Fibroblast of the aortic adventitia (primary cell): Measurements from ENCODE around the gene RAI14. TPM values are rescaled to one million over a fixed set of nuclear protein-coding genes. Genes with fewer than 3 reads are reported as not detected.

Experiments used
- DNase-seq: peaks from one replicate; pipeline ENCODE4 v3.0.0-alpha.2; 2010; ENCODE audit warnings: low read depth
- H3K4me3 ChIP-seq: 2 replicates; pipeline ENCODE4 v1.5.1; 2011; ENCODE audit warnings: low read depth, mild to moderate bottlenecking, control low read depth, low read length, moderate library complexity
- CTCF ChIP-seq: IDR thresholded peaks from 2 replicates; pipeline ENCODE4 v1.5.1; 2011; ENCODE audit warnings: mild to moderate bottlenecking, low read length, control low read depth, inconsistent platforms; ENCODE audit not compliant: insufficient read depth
- total RNA-seq: library from RNA; depleted of rRNA; stranded (reverse); fragments of >200 nt; gene quantifications from 2 replicates; pipeline ENCODE4 v1.2.3, GENCODE V29; 2012; ENCODE audit warnings: low replicate concordance

The RAI14 gene
- total RNA-seq, 1 donor, result 100 TPM

DNA sequence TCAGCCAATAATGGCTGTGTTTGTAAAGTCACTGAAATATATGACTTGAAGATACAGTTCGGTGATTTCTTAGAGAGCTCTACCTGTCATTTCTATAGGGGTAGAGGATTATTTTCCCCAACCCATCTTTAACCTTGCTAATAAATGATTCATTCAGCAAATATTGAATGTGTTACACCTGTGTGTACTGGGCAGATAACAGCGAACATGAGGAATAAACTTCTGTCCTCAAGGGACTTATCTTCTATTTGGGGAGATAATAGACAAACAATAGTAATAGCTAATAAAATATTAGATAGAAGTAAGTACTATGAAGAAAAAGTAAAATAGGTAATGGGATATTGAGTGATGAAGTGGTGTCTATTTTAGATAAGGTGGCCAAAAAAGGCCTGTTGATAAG is 192.1 kb downstream of the RAI14 start:
- no peak overlapping the region for H3K4me3 ChIP-seq
- no peak for TF ChIP-seq CTCF
- no peak for DNase-seq

DNA sequence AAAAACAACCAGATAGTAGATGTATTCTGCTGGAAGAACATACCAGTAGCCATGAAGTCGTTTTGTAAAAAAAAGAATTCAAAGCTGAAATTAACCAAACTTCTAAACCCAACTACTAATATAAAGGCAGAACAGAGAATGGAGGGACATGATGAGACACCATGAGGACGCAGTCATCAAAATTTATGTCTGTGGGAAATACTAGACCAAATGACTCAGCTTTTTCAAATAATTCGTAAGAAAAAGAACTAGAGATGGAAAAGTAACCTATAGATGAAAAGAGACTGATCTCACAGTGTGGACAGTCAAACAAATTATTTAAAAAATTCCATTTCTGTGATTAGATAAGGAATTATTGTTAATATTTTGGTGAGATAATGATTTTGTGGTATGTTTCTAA is 193.1 kb downstream of the RAI14 start:
- TF ChIP-seq CTCF, result no peak
- H3K4me3 ChIP-seq, result no peak overlapping the region
- no peak for DNase-seq

DNA sequence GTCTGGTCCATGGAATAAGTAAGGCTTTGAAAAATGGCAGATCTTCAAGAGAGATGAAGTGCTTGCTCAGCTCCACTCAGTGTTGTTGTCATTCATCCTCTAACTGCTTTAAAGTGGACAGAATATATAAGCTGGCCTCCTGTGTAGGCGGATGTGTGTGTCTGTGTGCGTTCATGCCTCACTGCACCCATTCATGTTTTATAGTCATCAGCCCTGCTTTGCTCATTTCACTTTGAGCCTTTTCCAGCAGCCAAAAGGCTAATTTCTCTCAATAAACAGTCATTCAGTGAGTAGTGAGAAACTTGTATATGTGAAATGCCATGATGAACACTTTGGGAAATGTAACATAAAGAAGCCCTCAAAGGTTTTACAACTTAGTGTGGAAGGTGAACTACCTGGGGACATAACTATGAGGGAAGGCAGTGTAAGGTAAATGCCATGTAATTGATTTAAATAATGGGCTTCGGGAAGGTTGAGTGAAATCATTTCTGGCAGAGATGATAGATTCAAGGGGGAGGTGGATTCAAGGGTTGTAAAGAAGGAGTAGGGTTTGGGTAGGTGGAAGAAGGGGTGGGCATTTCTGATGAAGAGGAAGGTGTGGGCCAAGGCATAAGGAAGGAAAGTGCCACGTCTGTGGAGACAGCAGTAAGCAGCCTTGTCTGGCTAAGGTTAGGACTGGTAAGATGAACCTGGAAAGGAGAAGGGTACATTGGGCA is 198.5 kb downstream of the RAI14 start:
- DNase-seq, result no peak
- H3K4me3 ChIP-seq, result no peak overlapping the region
- TF ChIP-seq CTCF, result no peak

DNA sequence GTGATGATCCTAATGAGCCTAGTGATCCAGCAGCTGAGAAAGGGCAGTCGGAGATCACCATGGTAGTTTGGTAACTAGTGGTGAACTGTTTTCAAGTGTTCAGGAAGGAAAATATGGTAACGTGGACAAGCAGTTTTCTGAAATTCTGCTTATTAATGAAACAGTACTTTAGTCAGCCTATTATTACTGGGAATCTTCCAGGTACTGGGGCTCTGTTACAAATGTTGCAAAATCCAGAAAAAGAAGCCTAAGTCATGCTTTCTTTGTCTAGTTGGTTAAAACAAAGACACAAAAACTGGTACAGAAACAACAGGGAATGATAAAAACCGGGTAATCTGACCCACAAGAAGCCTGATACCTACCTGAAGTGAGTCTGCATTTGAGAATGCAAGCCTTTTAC is 201.0 kb downstream of the RAI14 start:
- no peak for TF ChIP-seq CTCF
- peak; percentile 63 for DNase-seq
- H3K4me3 ChIP-seq, result no peak overlapping the region

DNA sequence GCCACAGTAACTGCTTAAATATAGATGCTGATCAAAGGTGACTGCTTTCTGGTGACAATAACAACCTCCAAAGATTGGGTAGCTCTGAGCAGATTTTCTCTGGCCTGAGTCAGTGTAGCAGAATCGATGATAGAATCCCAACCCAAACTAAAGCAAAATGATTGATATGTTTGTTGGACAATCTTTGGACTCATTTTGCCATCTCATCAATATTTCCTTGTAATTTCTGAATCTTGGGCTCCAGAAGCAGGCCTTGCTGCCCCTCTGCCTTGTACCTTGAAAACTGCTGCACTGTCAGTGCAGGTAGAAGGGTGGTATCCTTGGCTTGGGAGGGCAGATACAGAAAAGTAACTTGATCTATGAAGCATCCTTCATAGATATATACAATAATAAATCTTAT is 201.8 kb downstream of the RAI14 start:
- TF ChIP-seq CTCF, result no peak
- no peak overlapping the region for H3K4me3 ChIP-seq
- no peak for DNase-seq

- no peak for TF ChIP-seq CTCF
- peak; percentile 73 for DNase-seq
- H3K4me3 ChIP-seq, result no peak overlapping the region
Observed at GRCh38 chr5:34858790-34859189, 202.7 kb downstream of the RAI14 start.

- no peak for TF ChIP-seq CTCF
- no peak for DNase-seq
- no peak overlapping the region for H3K4me3 ChIP-seq
Observed at GRCh38 chr5:34859253-34859652, 203.1 kb downstream of the RAI14 start.
